Stimulated activated CD4-positive, alpha-beta T cell treated with anti-CD3 and anti-CD28 coated beads, Interleukin-12 subunit alpha, Interleukin-12 subunit beta, amount 100 ng/mL, for 48 hours (primary cell): ENCODE data around the gene MYO1B.
"Not testable (repeated sequence)": the region's sequence is repeated elsewhere in the genome, so short reads cannot be mapped to it uniquely, and the experiment has no call there.

Experiments
- DNase-seq, 3 donors: peaks; one replicate each; pipeline ENCODE4 v3.0.0-alpha.2; 2020; ENCODE audit warnings: low read depth in 2 of 3, low spot score in 1 of 3

MYO1B gene

GRCh38 chr2:191443446-191443845, 198.2 kb downstream of the MYO1B start:
- no peak for DNase-seq

- no peak for DNase-seq
Measured at GRCh38 chr2:191446910-191447309, 201.7 kb downstream of the MYO1B start.

GRCh38 chr2:191451116-191451515, 205.9 kb downstream of the MYO1B start:
- DNase-seq: no peak

- DNase-seq: no peak
Measured at GRCh38 chr2:191452065-191452464, 206.9 kb downstream of the MYO1B start.

- no peak for DNase-seq
Measured at GRCh38 chr2:191453761-191454160, 208.6 kb downstream of the MYO1B start.

GRCh38 chr2:191456506-191456905, 211.3 kb downstream of the MYO1B start:
- DNase-seq: not testable (repeated sequence)

- DNase-seq: no peak
Measured at GRCh38 chr2:191459158-191459557, 214.0 kb downstream of the MYO1B start.

GRCh38 chr2:191462370-191462769, 217.2 kb downstream of the MYO1B start:
- DNase-seq: no peak

GRCh38 chr2:191463790-191464189, 218.6 kb downstream of the MYO1B start:
- no peak for DNase-seq

GRCh38 chr2:191465766-191466420, 220.7 kb downstream of the MYO1B start:
- no peak for DNase-seq

GRCh38 chr2:191467113-191467512, 221.9 kb downstream of the MYO1B start:
- no peak for DNase-seq

- DNase-seq: no peak
Measured at GRCh38 chr2:191470306-191470705, 225.1 kb downstream of the MYO1B start.

GRCh38 chr2:191474464-191474863, 229.3 kb downstream of the MYO1B start:
- DNase-seq: no peak
